ENCODE data around the gene GAL.

Gene GAL

DNA sequence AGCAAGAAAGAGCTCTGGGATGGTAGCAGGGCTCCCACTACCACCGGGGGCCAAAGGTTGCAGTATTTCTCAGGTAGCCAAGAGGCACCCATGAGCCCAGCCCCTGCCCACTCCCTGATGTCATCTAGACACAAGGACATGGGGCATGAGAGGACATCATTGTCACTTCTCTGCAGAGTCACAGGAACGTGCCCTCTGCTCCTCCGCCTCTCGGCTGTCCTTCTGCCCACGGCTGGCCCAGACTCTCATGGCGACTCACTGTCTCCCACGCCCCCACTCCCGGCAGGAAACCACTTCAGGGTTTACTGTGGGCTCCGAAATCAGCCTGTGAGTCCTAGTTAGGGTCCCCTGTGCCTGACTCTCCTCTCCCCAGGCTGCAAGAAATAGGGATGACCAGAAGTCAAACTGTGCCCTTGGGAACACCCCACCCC lies 1.8 kb upstream of the GAL start:
- no peak for DNase-seq (ENCODE audit: low read depth)

DNA sequence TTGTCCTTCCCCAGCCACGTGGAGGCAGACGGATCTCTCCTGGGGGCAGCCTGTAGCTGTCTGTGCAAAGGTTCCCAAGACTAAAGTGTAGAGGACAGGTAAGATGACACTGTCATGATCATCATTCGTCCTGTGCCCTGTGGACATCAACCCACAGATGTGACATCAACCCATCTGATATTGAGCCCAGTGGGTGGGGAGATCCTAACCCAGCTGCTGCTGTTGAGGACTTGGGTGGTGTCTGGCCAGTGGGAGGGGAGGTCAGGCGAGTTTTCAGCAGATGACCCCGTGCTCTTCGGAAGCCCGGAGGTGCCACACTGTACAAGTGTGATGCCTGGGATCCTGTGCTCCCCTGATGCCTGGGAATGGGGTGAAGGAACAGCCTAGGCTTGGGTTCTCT lies 1.2 kb upstream of the GAL start:
- no peak for DNase-seq (ENCODE audit: low read depth)

DNA sequence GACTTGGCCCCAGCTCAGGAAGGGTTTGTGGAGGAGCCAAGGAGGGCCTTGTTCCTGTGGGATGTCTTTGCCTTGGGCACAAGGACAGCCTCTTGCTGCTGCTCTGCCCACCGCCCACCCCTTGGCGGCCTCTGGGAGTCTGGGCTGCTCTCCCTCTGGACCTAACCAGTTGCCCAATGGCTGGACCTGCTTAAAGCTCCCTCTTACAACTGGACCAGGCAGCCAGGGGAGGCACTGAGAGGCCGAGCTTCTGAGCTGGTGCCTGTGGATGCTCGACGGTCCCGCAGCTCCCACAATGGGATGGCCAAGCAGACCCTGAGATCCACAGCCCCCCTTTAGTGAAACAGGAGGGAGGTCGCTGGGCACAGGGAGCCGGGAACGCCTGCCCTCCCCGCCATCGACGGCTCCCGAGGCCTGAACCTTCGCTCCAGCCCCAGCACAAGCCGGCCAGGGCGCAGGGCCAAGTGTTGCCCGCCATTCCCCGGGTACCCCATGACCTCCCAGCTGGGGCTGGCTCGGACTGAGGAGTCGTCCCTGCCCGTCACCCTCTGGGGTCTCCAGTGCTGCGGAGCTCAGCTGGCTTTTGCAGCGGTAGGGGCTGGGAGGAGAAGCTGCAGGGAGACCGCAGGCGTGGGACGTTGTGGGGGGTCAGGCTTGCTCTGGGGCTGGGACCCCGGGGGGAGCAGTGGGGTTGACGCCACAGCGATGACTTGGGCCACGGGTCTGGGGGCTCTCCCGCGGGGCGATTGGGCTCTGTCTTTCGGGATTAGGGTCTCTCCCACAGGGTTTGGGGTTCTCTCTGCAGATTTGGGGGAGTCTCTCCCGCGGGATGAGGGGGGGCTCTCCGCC lies 584 bp upstream of the GAL start:
- DNase-seq (ENCODE audit: low read depth), result no peak

DNA sequence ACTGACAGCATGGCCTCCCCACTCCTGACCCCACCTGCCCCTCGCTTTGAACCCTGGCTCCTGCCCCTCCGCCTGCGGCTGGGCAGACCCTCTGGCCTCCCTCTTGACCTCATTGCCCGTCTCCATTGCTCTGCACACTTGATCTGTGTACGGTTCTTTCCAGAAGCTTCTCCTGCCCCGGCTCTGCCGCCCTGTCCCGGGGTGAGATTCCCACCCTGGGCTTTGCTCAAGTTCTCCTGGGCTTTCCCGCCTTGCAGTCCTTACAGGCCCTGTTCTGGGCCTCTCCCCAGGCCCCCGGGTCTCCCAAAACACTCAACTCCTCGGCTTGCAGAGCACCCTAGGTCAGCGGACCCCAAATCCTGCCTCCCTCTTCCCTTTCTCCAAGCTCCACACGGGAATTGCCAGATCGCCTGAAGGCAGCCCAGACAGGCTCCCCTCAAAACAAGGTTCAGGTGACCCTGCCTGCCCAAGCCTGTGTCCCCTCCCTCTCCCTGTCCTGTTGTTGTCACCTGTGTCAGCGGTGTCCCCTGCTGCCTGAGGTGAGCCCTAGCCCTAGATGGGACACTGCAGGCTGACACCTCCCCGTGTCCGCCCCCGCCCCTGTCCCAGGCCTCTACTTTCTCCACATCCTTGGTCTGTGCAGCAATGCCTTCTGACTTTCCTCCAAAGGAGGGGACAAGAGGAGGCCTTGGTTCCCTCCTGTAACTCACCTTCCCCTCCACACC lies 1.5 kb downstream of the GAL start:
- DNase-seq (ENCODE audit: low read depth), result no peak

DNA sequence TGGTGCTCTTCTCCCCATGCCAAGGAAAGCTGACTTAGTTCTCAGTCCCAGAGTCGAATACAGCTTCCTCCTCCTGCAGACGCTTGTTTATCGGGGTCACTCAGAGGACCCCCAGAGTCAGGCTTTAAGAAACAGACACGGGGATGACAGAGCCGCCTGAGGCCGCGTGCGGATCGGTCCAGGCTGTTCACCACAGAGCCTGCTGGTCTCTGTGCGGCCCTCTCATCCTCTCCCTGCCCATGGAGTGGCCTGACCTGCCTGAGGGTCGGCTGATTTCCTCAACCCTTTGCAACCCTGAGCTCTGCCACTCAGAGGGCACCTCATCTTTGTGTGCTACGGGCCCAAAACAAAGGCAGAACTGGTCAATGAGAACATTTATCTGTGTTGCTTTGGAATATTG lies 2.1 kb downstream of the GAL start:
- DNase-seq (ENCODE audit: low read depth), result no peak

DNA sequence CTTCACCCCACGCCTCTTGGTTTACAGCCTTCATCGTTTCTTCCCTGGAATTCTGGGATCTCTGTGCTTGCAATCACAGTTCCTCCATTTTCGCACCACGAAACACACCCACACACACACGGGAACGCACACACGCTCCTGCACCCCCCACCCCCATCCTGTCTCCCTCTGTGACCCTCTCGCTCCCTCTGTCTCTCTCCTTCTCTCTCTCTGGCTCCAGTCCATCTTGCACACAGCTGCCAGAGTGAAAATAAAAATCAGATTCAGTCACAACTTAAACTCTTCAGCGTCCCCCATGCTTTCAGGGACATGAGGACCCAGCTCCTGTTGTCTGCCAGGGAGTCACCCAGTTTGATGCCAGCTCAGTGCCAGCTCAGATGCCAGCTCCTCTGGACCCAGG lies 3.0 kb downstream of the GAL start:
- DNase-seq (ENCODE audit: low read depth), result no peak

- no peak for DNase-seq (ENCODE audit: low read depth)
Measured at GRCh38 chr11:68687986-68688385, 3.6 kb downstream of the GAL start.

DNA sequence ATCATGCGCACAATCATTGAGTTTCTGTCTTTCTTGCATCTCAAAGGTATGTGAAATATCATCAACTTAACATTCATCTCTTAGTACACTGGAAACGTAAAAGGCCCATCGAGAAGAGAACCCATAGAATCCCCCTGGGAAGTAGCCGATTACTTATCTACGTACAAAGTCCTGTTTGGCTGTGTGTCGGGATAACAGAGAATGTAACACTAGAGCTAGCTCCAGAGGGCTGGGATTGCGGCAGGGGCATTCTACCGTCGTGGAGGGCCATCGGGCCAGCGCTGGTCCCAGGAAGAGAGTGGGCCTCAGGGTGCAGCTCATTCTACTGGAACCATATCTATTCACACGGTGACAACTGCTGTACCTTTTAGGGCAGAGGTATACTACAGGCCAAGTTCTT lies 4.5 kb downstream of the GAL start:
- no peak for DNase-seq (ENCODE audit: low read depth)

DNA sequence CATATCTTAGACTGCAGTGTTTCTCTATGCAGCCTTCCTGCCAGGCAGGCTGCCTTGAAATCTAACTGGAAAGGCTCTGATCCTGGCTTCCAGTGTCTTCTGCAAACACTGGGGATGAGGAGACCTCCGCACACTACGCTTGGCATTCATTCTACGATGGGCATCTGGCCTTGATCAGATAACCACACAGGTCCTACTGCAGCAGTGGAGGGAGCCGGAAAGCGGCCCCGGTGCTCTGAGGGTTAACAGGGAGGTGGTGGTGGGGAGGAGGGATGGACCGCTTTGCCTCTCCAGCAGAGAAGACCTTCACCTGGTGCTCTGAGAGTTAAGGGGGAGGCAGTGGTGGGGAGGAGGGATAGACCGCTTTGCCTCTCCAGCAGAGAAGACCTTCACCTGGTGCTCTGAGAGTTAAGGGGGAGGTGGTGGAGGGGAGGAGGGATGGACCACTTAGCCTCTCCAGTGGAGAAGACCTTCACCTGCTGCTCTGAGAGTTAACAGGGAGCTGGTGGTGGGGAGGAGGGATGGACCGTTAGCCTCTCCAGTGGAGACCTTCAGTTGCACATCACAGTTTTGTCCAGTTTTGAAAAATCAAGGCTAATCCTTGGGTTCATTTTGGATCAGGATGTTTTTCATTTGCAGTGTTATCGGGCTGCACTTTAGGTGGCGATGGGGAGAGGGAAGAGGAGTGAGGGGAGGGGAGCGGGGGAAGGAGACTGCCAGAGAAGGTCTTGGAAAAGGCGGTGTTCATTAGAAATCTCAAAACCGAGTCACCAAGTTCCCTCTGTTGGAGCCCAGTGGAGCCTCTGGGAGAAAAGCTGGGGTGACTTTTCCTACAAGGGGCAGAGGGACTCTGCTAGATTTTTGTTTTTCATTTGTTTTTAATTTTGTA lies 5.6 kb downstream of the GAL start:
- DNase-seq (ENCODE audit: low read depth), result no peak

DNA sequence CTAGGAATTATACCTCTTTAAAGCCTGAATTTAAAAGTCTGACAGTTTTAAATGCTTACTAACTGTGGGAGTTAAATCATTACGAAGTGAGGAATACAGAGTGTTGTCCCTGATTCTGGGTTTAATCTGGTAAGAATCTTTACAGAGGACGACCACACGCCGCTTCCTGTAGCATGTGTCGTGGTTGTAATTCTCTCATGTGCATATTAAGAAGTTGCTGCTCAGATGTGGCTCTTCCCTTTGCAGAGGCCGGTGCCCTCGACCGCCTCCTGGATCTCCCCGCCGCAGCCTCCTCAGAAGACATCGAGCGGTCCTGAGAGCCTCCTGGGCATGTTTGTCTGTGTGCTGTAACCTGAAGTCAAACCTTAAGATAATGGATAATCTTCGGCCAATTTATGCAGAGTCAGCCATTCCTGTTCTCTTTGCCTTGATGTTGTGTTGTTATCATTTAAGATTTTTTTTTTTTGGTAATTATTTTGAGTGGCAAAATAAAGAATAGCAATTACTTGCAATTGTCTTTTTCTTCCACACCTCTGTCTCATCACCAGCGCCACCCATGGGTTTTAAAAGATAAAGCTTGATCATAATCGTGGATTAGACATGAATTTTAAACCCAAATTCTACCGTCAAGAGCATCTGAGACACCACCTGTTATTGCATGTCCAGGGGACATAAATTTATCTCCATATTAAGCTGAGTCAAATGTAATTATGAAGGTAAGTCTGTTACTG lies 6.5 kb downstream of the GAL start:
- no peak for DNase-seq (ENCODE audit: low read depth)

DNA sequence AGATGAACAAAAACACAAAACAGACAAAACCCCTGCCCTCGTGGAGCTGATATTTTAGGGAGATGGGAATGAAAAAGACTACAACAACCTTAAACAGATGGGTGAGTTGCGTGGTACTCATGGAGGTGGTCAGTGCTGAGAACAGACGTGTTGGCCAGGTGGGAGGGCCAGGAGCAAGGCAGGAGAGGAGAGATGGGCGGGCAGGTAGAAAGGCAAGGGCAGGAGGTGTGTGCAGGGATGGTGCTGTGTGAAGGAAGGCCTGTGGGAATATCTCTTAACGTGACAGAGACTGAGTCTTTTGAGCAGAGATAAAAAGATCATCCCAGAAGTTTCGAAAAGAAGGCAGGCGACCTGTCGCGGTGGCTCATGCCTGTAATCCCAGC lies 7.0 kb downstream of the GAL start:
- DNase-seq (ENCODE audit: low read depth), result no peak

DNA sequence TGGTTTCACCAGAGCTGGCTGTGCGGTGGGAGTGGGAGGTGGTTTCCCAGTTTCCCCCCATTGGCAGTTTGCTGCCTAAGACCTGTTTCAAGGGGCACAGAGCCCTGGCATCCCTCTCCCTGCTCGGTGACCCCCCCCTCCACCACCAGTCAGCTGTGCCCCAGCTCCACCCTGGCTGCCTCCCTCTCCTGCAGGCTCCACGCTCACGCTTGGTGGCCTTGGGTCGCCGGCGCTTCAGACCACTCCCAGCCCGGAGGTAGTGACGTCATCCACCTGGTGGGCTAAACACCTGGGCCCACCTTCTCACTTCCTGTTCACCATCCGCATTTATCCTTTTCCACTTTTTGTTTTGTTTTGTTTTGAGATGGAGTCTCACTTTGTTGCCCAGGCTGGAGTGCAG lies 7.8 kb downstream of the GAL start:
- DNase-seq (ENCODE audit: low read depth), result no peak

DNA sequence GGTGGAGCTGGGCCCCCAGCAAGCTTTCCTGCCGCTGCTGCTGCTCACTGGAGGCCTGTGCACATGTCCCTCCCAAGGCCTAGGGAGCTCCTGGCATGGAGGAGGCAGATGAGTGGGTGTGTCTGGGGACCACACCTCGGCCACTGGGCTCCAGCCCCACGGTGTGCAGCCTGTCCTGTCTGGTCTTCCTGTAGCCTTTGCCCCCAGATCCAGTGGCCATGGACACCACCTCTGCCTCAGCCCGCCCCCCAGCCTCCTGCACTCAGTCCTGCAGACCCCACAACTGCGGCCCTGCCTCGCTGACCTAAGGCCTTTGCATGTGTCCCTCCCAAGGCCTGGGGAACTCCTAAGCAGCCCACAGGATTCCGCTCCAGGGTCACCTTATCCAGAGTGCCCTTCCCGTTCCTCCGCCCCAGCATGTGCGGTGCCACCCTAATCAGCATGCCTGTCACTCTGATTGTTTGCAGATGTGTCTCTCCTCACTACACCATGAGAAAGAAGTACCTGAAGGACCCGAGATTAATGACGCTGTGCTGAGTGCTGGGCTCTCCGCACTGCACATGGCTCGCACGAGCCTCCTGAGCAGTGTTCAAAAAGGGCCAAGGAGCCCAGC lies 8.6 kb downstream of the GAL start:
- no peak for DNase-seq (ENCODE audit: low read depth)

DNA sequence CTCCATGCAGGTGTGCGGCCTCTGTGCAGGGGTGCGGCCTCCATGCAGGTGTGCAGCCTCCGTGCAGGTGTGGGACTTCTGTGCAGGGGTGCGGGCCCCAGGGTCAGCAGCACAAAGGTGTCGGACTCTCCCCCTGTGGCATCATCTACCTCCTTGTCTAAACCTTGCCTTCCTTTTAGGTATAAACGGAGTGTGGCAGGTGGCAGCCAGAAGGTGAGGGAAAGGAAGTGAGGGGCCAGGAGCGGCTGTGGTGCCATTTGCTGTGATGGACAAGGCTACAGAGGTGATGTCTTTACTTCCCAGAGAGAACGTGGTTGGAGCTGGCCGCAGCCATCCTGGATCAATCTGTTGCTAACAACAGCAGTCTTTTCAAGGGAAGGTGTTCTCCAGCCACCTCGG lies 9.1 kb downstream of the GAL start:
- DNase-seq (ENCODE audit: low read depth), result no peak

GRCh38 chr11:68694431-68695297 lies 10.3 kb downstream of the GAL start:
- no peak for DNase-seq (ENCODE audit: low read depth)

DNA sequence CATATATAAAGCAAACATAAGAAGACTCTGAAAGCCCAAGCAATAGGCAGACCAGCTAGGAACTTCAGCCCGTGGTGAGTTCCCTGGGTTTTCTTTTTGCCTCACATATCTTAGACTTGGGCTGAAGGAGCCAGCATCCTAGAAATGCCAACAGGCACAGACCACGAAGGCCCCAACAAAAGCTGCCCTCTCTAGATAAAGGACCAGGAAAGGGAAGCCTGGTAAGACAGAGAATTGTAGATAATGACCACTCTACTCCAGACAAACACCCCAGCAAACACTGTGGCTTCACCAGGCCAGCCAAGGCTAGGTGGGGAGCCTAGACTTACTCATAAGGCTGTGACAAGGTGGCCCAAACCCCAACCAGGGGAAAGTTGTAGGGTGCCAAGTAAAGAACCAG lies 11.2 kb downstream of the GAL start:
- DNase-seq (ENCODE audit: low read depth), result no peak

DNA sequence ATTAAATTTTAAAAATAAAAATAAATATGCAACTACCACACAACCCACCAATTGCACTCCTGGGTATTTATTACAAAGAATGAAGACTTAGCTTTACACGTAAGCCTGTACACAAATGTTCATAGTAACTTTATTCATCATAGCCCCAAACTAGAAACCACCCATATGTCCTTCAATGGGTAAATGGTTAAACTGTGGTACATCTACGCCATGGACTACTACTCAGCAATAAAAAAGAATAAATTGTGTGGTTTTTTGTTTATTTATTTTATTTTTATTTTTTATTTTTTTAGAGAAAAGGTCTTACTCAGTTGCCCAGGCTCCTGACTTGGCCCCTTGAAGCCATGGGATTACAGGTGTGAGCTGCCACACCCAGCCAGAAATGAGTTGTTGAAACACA lies 14.6 kb downstream of the GAL start:
- DNase-seq (ENCODE audit: low read depth), result no peak

- DNase-seq (ENCODE audit: low read depth), result no peak
Measured at GRCh38 chr11:68704887-68705286, 20.5 kb downstream of the GAL start.

- DNase-seq (ENCODE audit: low read depth), result no peak
Measured at GRCh38 chr11:68707527-68707926, 23.2 kb downstream of the GAL start.

- DNase-seq (ENCODE audit: low read depth), result no peak
Measured at GRCh38 chr11:68709062-68709461, 24.7 kb downstream of the GAL start.

GRCh38 chr11:68710409-68710808 lies 26.1 kb downstream of the GAL start:
- no peak for DNase-seq (ENCODE audit: low read depth)

All from stimulated activated CD8-positive, alpha-beta memory T cell treated with anti-CD3 and anti-CD28 coated beads, Interleukin-12 subunit alpha, Interleukin-12 subunit beta, amount 100 ng/mL, for 1 hour (primary cell).